Large intestine (tissue), 3 donors: ENCODE results near the gene TEPSIN. TPM values are rescaled to one million over a fixed set of nuclear protein-coding genes. Genes with fewer than 3 reads are reported as not detected.

Experiments
- DNase-seq, 2 donors: peaks; one replicate each; pipeline versions ENCODE4 v3.0.0 to v3.0.0-alpha.2; 2013
- H3K27ac ChIP-seq: one replicate; pipeline ENCODE4 v1.5.1; 2013; ENCODE audit warnings: low read length
- H3K27me3 ChIP-seq: 2 replicates; pipeline ENCODE4 v1.6.1; 2013; ENCODE audit warnings: low read length; ENCODE audit not compliant: control insufficient read depth, insufficient read depth
- H3K36me3 ChIP-seq: 2 replicates; pipeline ENCODE4 v1.6.1; 2013; ENCODE audit warnings: low read length; ENCODE audit not compliant: control insufficient read depth, insufficient read depth
- H3K4me1 ChIP-seq: one replicate; pipeline ENCODE4 v1.6.1; 2013; ENCODE audit warnings: low read length; ENCODE audit not compliant: control insufficient read depth, insufficient read depth
- H3K4me3 ChIP-seq: one replicate; pipeline ENCODE4 v1.5.1; 2013; ENCODE audit warnings: low read length
- H3K9me3 ChIP-seq: one replicate; pipeline ENCODE4 v1.6.1; 2013; ENCODE audit warnings: mild to moderate bottlenecking, low read depth, low read length, moderate library complexity; ENCODE audit not compliant: control insufficient read depth
- WGBS: methylation state at CpG from one replicate; pipeline ENCODE4 v1.1.5; 2013; ENCODE audit warnings: low lambda C conversion rate; ENCODE audit not compliant: insufficient coverage; 5-methylcytosine and 5-hydroxymethylcytosine counted together
- polyA plus RNA-seq: library from polyadenylated mRNA; unstranded; fragments of 120-200 nt; gene quantifications from one replicate; pipeline ENCODE4 v1.2.1, GENCODE V29; 2013

TEPSIN gene
- polyA plus RNA-seq, 1 donor, result 32.1 TPM

- H3K4me3 ChIP-seq, result no peak overlapping the region
- WGBS, result no CpG with 5 or more reads among the region's 32 CpGs
- peaks cover 17% of the 10 kb centered on the region for H3K4me1 ChIP-seq
These were observed 2.8 kb downstream of the TEPSIN start for GRCh38 chr17:81235822-81236740.

GRCh38 chr17:81234940-81235821, 3.7 kb downstream of the TEPSIN start:
- no CpG with 5 or more reads among the region's 26 CpGs for WGBS
- H3K27me3 ChIP-seq, result no peaks in the 10 kb centered on the region
- H3K4me1 ChIP-seq, result peaks cover 17% of the 10 kb centered on the region
- DNase-seq, result no peak
- peaks cover 2% of the 10 kb centered on the region for H3K9me3 ChIP-seq
- H3K27ac ChIP-seq, result no peak overlapping the region
- H3K4me3 ChIP-seq, result no peak overlapping the region
- peaks cover 43% of the 10 kb centered on the region for H3K36me3 ChIP-seq

More at GRCh38 chr17:81235822-81236740, 2.8 kb downstream of the TEPSIN start:
- peaks cover 2% of the 10 kb centered on the region for H3K9me3 ChIP-seq
- peaks cover 34% of the 10 kb centered on the region for H3K36me3 ChIP-seq
- no peak for DNase-seq
- no peak overlapping the region for H3K27ac ChIP-seq
- no peaks in the 10 kb centered on the region for H3K27me3 ChIP-seq

GRCh38 chr17:81234506-81234855, 4.4 kb downstream of the TEPSIN start:
- no CpG with 5 or more reads among the region's 13 CpGs for WGBS
- Histone ChIP-seq H3K4me3 (no peak overlapping the region), H3K27ac (no peak overlapping the region), H3K27me3 (no peaks in the 10 kb centered on the region), H3K36me3 (peaks cover 50% of the 10 kb centered on the region), H3K4me1 (peaks cover 12% of the 10 kb centered on the region), H3K9me3 (peaks cover 2% of the 10 kb centered on the region)
- DNase-seq, result no peak

- no peak overlapping the region for H3K4me3 ChIP-seq
- peaks cover 12% of the 10 kb centered on the region for H3K4me1 ChIP-seq
- peaks cover 51% of the 10 kb centered on the region for H3K36me3 ChIP-seq
- H3K27ac ChIP-seq, result no peak overlapping the region
- no CpG with 5 or more reads among the region's 21 CpGs for WGBS
- no peaks in the 10 kb centered on the region for H3K27me3 ChIP-seq
- DNase-seq, result no peak
- peaks cover 2% of the 10 kb centered on the region for H3K9me3 ChIP-seq
These were observed 4.9 kb downstream of the TEPSIN start for GRCh38 chr17:81233811-81234505.

- Histone ChIP-seq H3K9me3 (peaks cover 2% of the 10 kb centered on the region), H3K4me1 (peaks cover 12% of the 10 kb centered on the region), H3K27ac (no peak overlapping the region), H3K4me3 (no peak overlapping the region), H3K27me3 (no peaks in the 10 kb centered on the region), H3K36me3 (peaks cover 54% of the 10 kb centered on the region)
- DNase-seq, result no peak
- no CpG with 5 or more reads among the region's 17 CpGs for WGBS
These were observed 5.5 kb downstream of the TEPSIN start for GRCh38 chr17:81233316-81233715.

- peaks cover 9% of the 10 kb centered on the region for H3K4me1 ChIP-seq
- no peaks in the 10 kb centered on the region for H3K27me3 ChIP-seq
- DNase-seq, result no peak
- peaks cover 2% of the 10 kb centered on the region for H3K9me3 ChIP-seq
- H3K4me3 ChIP-seq, result no peak overlapping the region
- no peak overlapping the region for H3K27ac ChIP-seq
- H3K36me3 ChIP-seq, result peaks cover 54% of the 10 kb centered on the region
- no CpG with 5 or more reads among the region's 19 CpGs for WGBS
These were observed 6.1 kb downstream of the TEPSIN start for GRCh38 chr17:81232616-81233241.

- Histone ChIP-seq H3K27ac (no peak overlapping the region), H3K4me3 (no peak overlapping the region), H3K36me3 (peaks cover 52% of the 10 kb centered on the region), H3K4me1 (peaks cover 1% of the 10 kb centered on the region), H3K9me3 (peaks cover 2% of the 10 kb centered on the region), H3K27me3 (no peaks in the 10 kb centered on the region)
- DNase-seq, result no peak
- WGBS, result no CpG with 5 or more reads among the region's 43 CpGs
These were observed 6.9 kb downstream of the TEPSIN start for GRCh38 chr17:81231766-81232581.

GRCh38 chr17:81231121-81231645, 7.7 kb downstream of the TEPSIN start:
- Histone ChIP-seq H3K36me3 (peaks cover 51% of the 10 kb centered on the region), H3K27me3 (no peaks in the 10 kb centered on the region), H3K4me3 (no peak overlapping the region), H3K27ac (no peak overlapping the region), H3K9me3 (peaks cover 2% of the 10 kb centered on the region), H3K4me1 (no peaks in the 10 kb centered on the region)
- WGBS, result no CpG with 5 or more reads among the region's 31 CpGs
- no peak for DNase-seq
